ENCODE measurements around the gene KANSL1L. TPM values are rescaled to one million over a fixed set of nuclear protein-coding genes. Genes with fewer than 3 reads are reported as not detected.
"Not testable (repeated sequence)": the region's sequence is repeated elsewhere in the genome, so short reads cannot be mapped to it uniquely, and the experiment has no call there.

KANSL1L gene
- polyA plus RNA-seq, 2 of the 4 experiments (the other 2 are of a cell fraction) = 1.0 to 2.7 TPM

DNA sequence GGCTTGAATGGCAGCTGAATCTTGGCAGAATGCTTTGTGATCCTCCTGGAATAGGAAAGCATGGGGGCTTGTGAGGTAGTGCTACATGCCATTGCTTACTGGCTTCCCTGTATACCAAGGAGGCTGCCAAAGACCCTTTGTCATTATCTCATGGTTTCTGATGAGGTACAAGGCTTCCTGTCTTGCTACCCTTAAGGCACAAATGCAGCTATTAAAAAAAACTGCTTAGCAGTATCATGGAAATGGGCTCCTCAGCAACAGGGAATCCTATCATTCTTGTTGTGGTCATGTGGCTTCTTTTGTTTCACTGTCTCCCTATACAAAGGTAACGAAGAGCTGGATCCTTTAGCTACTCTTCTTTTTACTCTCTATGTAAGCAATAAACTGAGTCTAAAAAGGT, 6.6 kb upstream of the KANSL1L start:
- no peak overlapping the region for H3K4me3 ChIP-seq
- CTCF ChIA-PET = interaction anchor here (0.6 to 1.3 kb wide), 3 partner anchors 17 to 200 kb away, joined by 3 to 4 read pairs (median 3); no protein-coding TSS in a partner anchor
- no peak overlapping the region for H3K4me2 ChIP-seq
- no peaks in the 10 kb centered on the region for H3K4me1 ChIP-seq
- FAIRE-seq (no peak), DNase-seq (ENCODE audit: low read depth in 1 of 2, low spot score in 1 of 2) (no peak), ATAC-seq (no peak)
- TF ChIP-seq BCL3 (IDR thresholded peaks at IDR 0.05) = no peak
- no peak for TF ChIP-seq CBX2 (IDR thresholded peaks at IDR 0.05; ENCODE audit: borderline replicate concordance, low read depth)
- no peak for TF ChIP-seq GATA3 (IDR thresholded peaks at IDR 0.05; ENCODE audit: borderline replicate concordance)
- WGBS (ENCODE audit: missing lambda C conversion rate) = 7% methylated on average over 1 of the region's 1 CpG
- H3K9me3 ChIP-seq = no peaks in the 10 kb centered on the region
- H3K27ac ChIP-seq = no peak overlapping the region
- POLR2A ChIA-PET = no interaction called here

GRCh38 chr2:210177115-210177514, 5.9 kb upstream of the KANSL1L start:
- 67% methylated on average over 1 of the region's 1 CpG for WGBS (ENCODE audit: missing lambda C conversion rate)

DNA sequence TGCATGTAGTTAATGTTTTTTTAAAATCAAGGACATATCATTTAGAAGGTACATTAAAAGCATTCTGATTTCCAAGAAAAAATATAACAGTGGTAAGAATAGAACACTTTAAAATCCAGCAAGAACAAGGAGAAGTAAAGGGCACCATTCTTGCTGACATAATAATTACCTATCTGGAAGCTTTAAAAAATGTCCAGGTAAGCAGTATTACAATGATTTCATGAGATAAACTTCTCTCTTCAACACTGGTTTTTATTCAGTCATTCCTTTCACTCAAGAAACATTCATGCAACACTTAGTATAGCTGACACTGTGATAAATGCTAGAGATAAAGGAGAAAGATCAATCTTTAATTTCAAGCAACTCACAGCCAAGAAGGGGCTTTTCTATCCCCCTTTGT, 2.9 kb upstream of the KANSL1L start:
- no peak for DNase-seq (ENCODE audit: low read depth in 1 of 2, low spot score in 1 of 2)
- ATAC-seq = no peak
- no peak overlapping the region for H3K27ac ChIP-seq
- CTCF ChIA-PET = interaction anchor here (1.1 to 1.2 kb wide), 2 partner anchors 21 to 196 kb away, joined by 4 read pairs; no protein-coding TSS in a partner anchor
- H3K4me2 ChIP-seq = no peak overlapping the region
- FAIRE-seq = no peak
- H3K9me3 ChIP-seq = no peaks in the 10 kb centered on the region
- POLR2A ChIA-PET = no interaction called here
- H3K4me1 ChIP-seq = peaks cover 9% of the 10 kb centered on the region; the same call in 1 of the 3 replicates
- no peak for TF ChIP-seq RFX5 (IDR thresholded peaks at IDR 0.05)
- peak; percentile 52 for TF ChIP-seq MAFK (IDR thresholded peaks at IDR 0.05; ENCODE audit: partially characterized antibody)
- TF ChIP-seq ZSCAN20 (CRISPR knock-in tag; IDR thresholded peaks at IDR 0.05) = no peak
- no peak overlapping the region for H3K4me3 ChIP-seq

More at GRCh38 chr2:210177115-210177514, 5.9 kb upstream of the KANSL1L start:
- ATAC-seq; FAIRE-seq; H3K4me3 ChIP-seq; H3K27ac ChIP-seq; H3K9me3 ChIP-seq; DNase-seq (ENCODE audit: low read depth in 1 of 2, low spot score in 1 of 2); H3K4me2 ChIP-seq; H3K4me1 ChIP-seq; POLR2A ChIA-PET: not testable (repeated sequence)
- CTCF ChIA-PET = interaction anchor here (0.6 kb wide), 1 partner anchor 199 kb away, joined by 3 read pairs; no protein-coding TSS in a partner anchor

- ChIA-PET CTCF (no interaction called here), POLR2A (no interaction called here)
- no peak overlapping the region for H3K27ac ChIP-seq
- DNase-seq (ENCODE audit: low read depth in 1 of 2, low spot score in 1 of 2) (no peak), ATAC-seq (no peak), FAIRE-seq (no peak)
- TF ChIP-seq TP53 (CRISPR knock-in tag; IDR thresholded peaks at IDR 0.05) = no peak
- no peak for TF ChIP-seq REST (IDR thresholded peaks at IDR 0.05)
- peaks cover 10% of the 10 kb centered on the region; the same call in 2 of the 3 replicates for H3K4me1 ChIP-seq
- 66% methylated on average over 8 of the region's 8 CpGs for WGBS (ENCODE audit: missing lambda C conversion rate)
- peak overlapping the region; percentile 56 for H3K4me3 ChIP-seq
- peak overlapping the region; percentile 97 for H3K4me2 ChIP-seq
- no peaks in the 10 kb centered on the region for H3K9me3 ChIP-seq
Measured at GRCh38 chr2:210172219-210172575, 988 bp upstream of the KANSL1L start.

DNA sequence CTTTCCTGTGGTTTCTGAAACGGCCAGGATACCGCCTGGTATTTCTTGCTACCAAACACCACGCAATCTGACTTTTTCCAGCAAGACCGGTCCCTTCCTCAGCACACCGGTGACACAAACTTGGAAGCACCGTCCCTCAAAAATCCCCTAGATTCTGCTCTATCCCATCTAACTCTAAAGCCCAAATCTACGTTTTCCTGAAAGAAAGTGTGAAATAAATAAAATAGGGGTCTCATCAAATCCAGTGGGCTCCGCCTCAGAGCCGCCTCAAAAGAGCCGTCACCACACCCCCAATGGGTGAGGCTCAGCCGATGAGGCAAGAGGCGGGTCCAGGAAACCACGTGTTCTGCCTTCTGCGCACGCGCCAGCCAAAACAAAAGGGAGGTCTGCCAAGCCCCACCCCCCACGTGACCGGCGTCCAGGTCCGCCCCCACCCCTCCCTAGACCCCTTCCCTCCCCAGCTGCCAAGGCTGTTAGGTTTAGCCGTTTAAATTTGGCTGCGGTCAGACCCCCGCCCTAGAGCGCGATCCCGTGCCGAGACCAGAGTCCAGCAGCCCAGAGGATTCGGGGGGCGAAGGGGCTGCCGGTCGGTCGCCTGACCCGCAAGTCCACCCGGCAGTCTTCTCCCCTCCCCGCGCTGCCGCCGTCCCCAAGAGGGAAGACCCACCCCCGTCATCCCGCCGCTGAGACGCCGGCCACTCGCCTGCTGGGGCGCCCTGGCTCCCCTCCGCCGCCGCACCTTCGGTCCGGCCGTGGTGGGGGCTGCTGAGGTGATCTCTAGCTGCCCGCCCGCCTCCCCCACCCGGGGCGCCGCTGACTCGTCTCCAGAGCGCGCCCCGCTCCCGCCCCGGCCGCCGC, 534 bp downstream of the KANSL1L start:
- Histone ChIP-seq H3K27ac (peak overlapping the region; percentile 76 to 96), H3K4me3 (peak overlapping the region; percentile 56), H3K9me3 (no peaks in the 10 kb centered on the region), H3K4me1 (peaks cover 14% of the 10 kb centered on the region; the same call in 2 of the 3 replicates), H3K4me2 (peak overlapping the region; percentile 97)
- ATAC-seq = peak; percentile 80 to 86
- DNase-seq (ENCODE audit: low read depth in 1 of 2, low spot score in 1 of 2) = peak; percentile 66 to 94
- FAIRE-seq = no peak
- ChIA-PET CTCF (interaction anchor here (1.1 kb wide), 1 partner anchor 24 kb away, joined by 3 read pairs; no protein-coding TSS in a partner anchor), POLR2A (interaction anchor here (0.6 kb wide), 1 partner anchor 405 kb away, joined by 3 read pairs; no protein-coding TSS in a partner anchor)
- under 1% methylated on average over 21 of the region's 64 CpGs for WGBS (ENCODE audit: missing lambda C conversion rate)
- TF ChIP-seq ZNF302 (CRISPR knock-in tag; IDR thresholded peaks at IDR 0.05) = no peak
- no peak for TF ChIP-seq GATA3 (IDR thresholded peaks at IDR 0.05; ENCODE audit: borderline replicate concordance)
- peak; percentile 40; the same call in 1 of the 2 replicates for TF ChIP-seq PHF8 (IDR thresholded peaks at IDR 0.05; ENCODE audit: borderline replicate concordance, low read depth)
- TF ChIP-seq, protein P1, sequence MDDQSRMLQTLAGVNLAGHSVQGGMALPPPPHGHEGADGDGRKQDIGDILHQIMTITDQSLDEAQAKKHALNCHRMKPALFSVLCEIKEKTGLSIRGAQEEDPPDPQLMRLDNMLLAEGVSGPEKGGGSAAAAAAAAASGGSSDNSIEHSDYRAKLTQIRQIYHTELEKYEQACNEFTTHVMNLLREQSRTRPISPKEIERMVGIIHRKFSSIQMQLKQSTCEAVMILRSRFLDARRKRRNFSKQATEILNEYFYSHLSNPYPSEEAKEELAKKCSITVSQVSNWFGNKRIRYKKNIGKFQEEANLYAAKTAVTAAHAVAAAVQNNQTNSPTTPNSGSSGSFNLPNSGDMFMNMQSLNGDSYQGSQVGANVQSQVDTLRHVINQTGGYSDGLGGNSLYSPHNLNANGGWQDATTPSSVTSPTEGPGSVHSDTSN (IDR thresholded peaks at IDR 0.05) = 0 out of 2 replicates have a peak, but pooled peaks have one; percentile 33
- peak; percentile 13 to 79; a peak in 2 of 4 replicates for TF ChIP-seq CEBPB (IDR thresholded peaks at IDR 0.05)
- TF ChIP-seq, protein P2, sequence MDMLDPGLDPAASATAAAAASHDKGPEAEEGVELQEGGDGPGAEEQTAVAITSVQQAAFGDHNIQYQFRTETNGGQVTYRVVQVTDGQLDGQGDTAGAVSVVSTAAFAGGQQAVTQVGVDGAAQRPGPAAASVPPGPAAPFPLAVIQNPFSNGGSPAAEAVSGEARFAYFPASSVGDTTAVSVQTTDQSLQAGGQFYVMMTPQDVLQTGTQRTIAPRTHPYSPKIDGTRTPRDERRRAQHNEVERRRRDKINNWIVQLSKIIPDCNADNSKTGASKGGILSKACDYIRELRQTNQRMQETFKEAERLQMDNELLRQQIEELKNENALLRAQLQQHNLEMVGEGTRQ (IDR thresholded peaks at IDR 0.05) = peak; percentile 97
- no peak for TF ChIP-seq RNF2 (IDR thresholded peaks at IDR 0.05; ENCODE audit: borderline replicate concordance, low read depth)
- TF ChIP-seq JUN (IDR thresholded peaks at IDR 0.05) = peak in 1 of 2 experiments; percentile 47; a peak in 1 of 5 replicates

Measured in A549 (cell line).